Upper lobe of right lung (tissue), 1 donor: ENCODE results near the gene GYS2. TPM values are rescaled to one million over a fixed set of nuclear protein-coding genes. Genes with fewer than 3 reads are reported as not detected.

ENCODE experiments used
- ATAC-seq: fragments of 200-7000 bp; cut with Tn5 transposase; one replicate; pipeline ENCODE4 v1.9.1; 2020; ENCODE audit warnings: mild to moderate bottlenecking, moderate library complexity
- DNase-seq: peaks from one replicate; pipeline ENCODE4 v3.0.0-alpha.2; 2020
- H3K27ac ChIP-seq: fragments of 200-600 bp; one replicate; pipeline ENCODE4 v1.8.0; 2022
- H3K27me3 ChIP-seq: fragments of 200-600 bp; one replicate; pipeline ENCODE4 v1.8.0; 2022; ENCODE audit warnings: mild to moderate bottlenecking
- H3K36me3 ChIP-seq: fragments of 200-600 bp; one replicate; pipeline ENCODE4 v1.8.0; 2022
- H3K4me1 ChIP-seq: fragments of 200-600 bp; one replicate; pipeline ENCODE4 v1.8.0; 2022
- H3K4me3 ChIP-seq: fragments of 200-600 bp; one replicate; pipeline ENCODE4 v1.8.0; 2022; ENCODE audit warnings: mild to moderate bottlenecking
- H3K9me3 ChIP-seq: fragments of 200-600 bp; one replicate; pipeline ENCODE4 v1.8.0; 2022
- CTCF ChIP-seq: fragments of 200-600 bp; IDR thresholded peaks from one replicate; pipeline ENCODE4 v1.8.0; 2022; ENCODE audit warnings: antibody characterized with exemption
- intact Hi-C: fragments of 100-400 bp; cut with DNase I; formaldehyde crosslinking; loops from one replicate; pipeline ENCODE4 v1.11.0; 2022
- total RNA-seq: library from RNA; stranded (reverse); fragmentation: NEBNext Ultra II Directional; extraction: Animal tissue kit (Norgen Biotek cat#: 25700); gene quantifications from one replicate; pipeline ENCODE4 v1.2.1, GENCODE V29; 2021
- donor health status: DM: no; HTN: yes; CAD: no; lungs with severe emphysema.

Gene GYS2
- total RNA-seq, 1 donor from 2014 or later, result not detected

- no peaks in the 10 kb centered on the region for H3K4me1 ChIP-seq
- no peaks in the 10 kb centered on the region for H3K27me3 ChIP-seq
- no peak for DNase-seq
- H3K27ac ChIP-seq, result no peak overlapping the region
- intact Hi-C loops, result no loop called here
- H3K36me3 ChIP-seq, result no peaks in the 10 kb centered on the region
- no peak for ATAC-seq
- TF ChIP-seq CTCF, result no peak
- H3K9me3 ChIP-seq, result no peaks in the 10 kb centered on the region
- no peak overlapping the region for H3K4me3 ChIP-seq
Observed at GRCh38 chr12:21571046-21571445, 33.6 kb downstream of the GYS2 start.

- intact Hi-C loops, result no loop called here
- H3K4me3 ChIP-seq, result no peak overlapping the region
- no peaks in the 10 kb centered on the region for H3K27me3 ChIP-seq
- DNase-seq (no peak), ATAC-seq (no peak)
- H3K27ac ChIP-seq, result no peak overlapping the region
- no peak for TF ChIP-seq CTCF
- H3K36me3 ChIP-seq, result no peaks in the 10 kb centered on the region
- H3K9me3 ChIP-seq, result no peaks in the 10 kb centered on the region
- no peaks in the 10 kb centered on the region for H3K4me1 ChIP-seq
Observed at GRCh38 chr12:21568115-21568514, 36.5 kb downstream of the GYS2 start.

- H3K4me1 ChIP-seq, result no peaks in the 10 kb centered on the region
- intact Hi-C loops, result no loop called here
- H3K27me3 ChIP-seq, result no peaks in the 10 kb centered on the region
- DNase-seq, result no peak
- TF ChIP-seq CTCF, result no peak
- no peaks in the 10 kb centered on the region for H3K9me3 ChIP-seq
- H3K36me3 ChIP-seq, result no peaks in the 10 kb centered on the region
- H3K27ac ChIP-seq, result no peak overlapping the region
- H3K4me3 ChIP-seq, result no peak overlapping the region
- no peak for ATAC-seq
Observed at GRCh38 chr12:21566907-21567394, 37.7 kb downstream of the GYS2 start.

- Histone ChIP-seq H3K4me1 (no peaks in the 10 kb centered on the region), H3K9me3 (no peaks in the 10 kb centered on the region), H3K27me3 (no peaks in the 10 kb centered on the region), H3K36me3 (no peaks in the 10 kb centered on the region), H3K27ac (no peak overlapping the region), H3K4me3 (no peak overlapping the region)
- intact Hi-C loops, result no loop called here
- DNase-seq (no peak), ATAC-seq (no peak)
- TF ChIP-seq CTCF, result no peak
Observed at GRCh38 chr12:21566223-21566906, 38.3 kb downstream of the GYS2 start.

GRCh38 chr12:21562859-21563258 is 41.8 kb downstream of the GYS2 start:
- no peak for ATAC-seq
- no peak overlapping the region for H3K27ac ChIP-seq
- no peaks in the 10 kb centered on the region for H3K36me3 ChIP-seq
- no peaks in the 10 kb centered on the region for H3K4me1 ChIP-seq
- no peaks in the 10 kb centered on the region for H3K27me3 ChIP-seq
- intact Hi-C loops, result no loop called here
- H3K4me3 ChIP-seq, result no peak overlapping the region
- no peak for DNase-seq
- no peaks in the 10 kb centered on the region for H3K9me3 ChIP-seq
- no peak for TF ChIP-seq CTCF

- Histone ChIP-seq H3K4me1 (no peaks in the 10 kb centered on the region), H3K27ac (no peak overlapping the region), H3K4me3 (no peak overlapping the region), H3K36me3 (no peaks in the 10 kb centered on the region), H3K27me3 (no peaks in the 10 kb centered on the region), H3K9me3 (no peaks in the 10 kb centered on the region)
- no peak for ATAC-seq
- no peak for DNase-seq
- intact Hi-C loops, result no loop called here
- TF ChIP-seq CTCF, result no peak
Observed at GRCh38 chr12:21561158-21561557, 43.5 kb downstream of the GYS2 start.
